Amygdala (tissue), 56 donors: ENCODE measurements around the gene TMEM127.
A peak's percentile ranks its signal among the peaks of the same experiment; 100 is the strongest.
"Not testable (repeated sequence)": the region's sequence is repeated elsewhere in the genome, so short reads cannot be mapped to it uniquely, and the experiment has no call there.

Source experiments
- DNase-seq, 56 donors: peaks; one replicate each; lab custom pipeline; 2025; lab: John Stamatoyannopoulos, UW

Gene TMEM127

GRCh38 chr2:96243843-96244242 lies 22.0 kb downstream of the TMEM127 start:
- DNase-seq = no peak

GRCh38 chr2:96241900-96242611 lies 23.7 kb downstream of the TMEM127 start:
- DNase-seq = peak in 25 of 56 donors; percentile 11 to 68 (median 35)

- no peak for DNase-seq
These were observed 24.6 kb downstream of the TMEM127 start for GRCh38 chr2:96241227-96241626.

- no peak for DNase-seq
These were observed 25.3 kb downstream of the TMEM127 start for GRCh38 chr2:96240341-96241038.

GRCh38 chr2:96239745-96240264 lies 26.0 kb downstream of the TMEM127 start:
- no peak for DNase-seq

- DNase-seq = no peak
These were observed 26.7 kb downstream of the TMEM127 start for GRCh38 chr2:96239091-96239490.

GRCh38 chr2:96238266-96238665 lies 27.5 kb downstream of the TMEM127 start:
- no peak for DNase-seq

- no peak for DNase-seq
These were observed 28.9 kb downstream of the TMEM127 start for GRCh38 chr2:96236882-96237281.

GRCh38 chr2:96233880-96234316 lies 31.9 kb downstream of the TMEM127 start:
- DNase-seq = no peak

- no peak for DNase-seq
These were observed 32.4 kb downstream of the TMEM127 start for GRCh38 chr2:96233436-96233835.

GRCh38 chr2:96231316-96231715 lies 34.5 kb downstream of the TMEM127 start:
- DNase-seq = no peak

- DNase-seq = no peak
These were observed 40.7 kb downstream of the TMEM127 start for GRCh38 chr2:96225016-96225533.

- not testable (repeated sequence) for DNase-seq
These were observed 44.7 kb downstream of the TMEM127 start for GRCh38 chr2:96221106-96221505.

- DNase-seq = not testable (repeated sequence)
These were observed 45.8 kb downstream of the TMEM127 start for GRCh38 chr2:96219959-96220358.

GRCh38 chr2:96218508-96219131 lies 47.2 kb downstream of the TMEM127 start:
- DNase-seq = no peak

- no peak for DNase-seq
These were observed 51.2 kb downstream of the TMEM127 start for GRCh38 chr2:96214554-96214953.

GRCh38 chr2:96213379-96213778 lies 52.4 kb downstream of the TMEM127 start:
- no peak for DNase-seq

GRCh38 chr2:96212339-96212738 lies 53.5 kb downstream of the TMEM127 start:
- DNase-seq = no peak

GRCh38 chr2:96209729-96210085 lies 56.1 kb downstream of the TMEM127 start:
- no peak for DNase-seq

- DNase-seq = peak in 1 of 56 donors; percentile 3
These were observed 56.6 kb downstream of the TMEM127 start for GRCh38 chr2:96209011-96209728.
